ENCODE measurements around the gene STK32C. TPM values are rescaled to one million over a fixed set of nuclear protein-coding genes. Genes with fewer than 3 reads are reported as not detected.

STK32C gene
- total and polyA plus RNA-seq, 3 donors from 2014 or later = 33.9 to 49.0 (median 34.2) TPM

- intact Hi-C loops (cut with DNase I; ENCODE audit: low total_unique reads) = no loop called here
- Histone ChIP-seq H3K36me3 (ENCODE audit: low read depth, missing control alignments) (no peaks in the 10 kb centered on the region), H3K4me1 (no peaks in the 10 kb centered on the region), H3K4me3 (no peak overlapping the region), H3K27me3 (no peaks in the 10 kb centered on the region), H3K27ac (no peak overlapping the region), H3K9me3 (no peaks in the 10 kb centered on the region)
- TF ChIP-seq POLR2A (IDR thresholded peaks at IDR 0.05) = no peak
- no peak for TF ChIP-seq CTCF (IDR thresholded peaks at IDR 0.05)
- no peak for DNase-seq
- 91 to 92% methylated on average over 9 of the region's 9 CpGs for WGBS, 2 donors
These were observed 39.1 kb upstream of the STK32C start for GRCh38 chr10:132346806-132347205.

DNA sequence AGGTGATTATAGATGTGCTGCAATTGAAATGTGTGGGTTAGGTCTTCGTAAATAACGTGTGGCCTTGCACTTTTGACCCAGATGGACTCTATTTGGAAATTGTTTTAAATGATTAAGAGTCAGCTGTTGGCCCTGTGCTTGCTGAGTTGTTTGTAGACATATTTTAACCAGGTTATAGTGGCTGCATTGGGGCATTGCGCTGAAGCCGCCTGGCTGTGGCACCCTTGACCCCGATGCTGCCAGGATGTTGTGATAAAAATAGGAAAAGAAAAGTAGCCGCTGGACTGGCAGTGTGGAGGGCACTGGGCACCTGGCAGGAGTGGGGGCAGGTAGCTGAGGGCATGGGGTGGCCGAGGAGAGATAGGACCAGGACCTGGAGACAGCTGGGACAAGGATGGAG, 37.6 kb upstream of the STK32C start:
- WGBS, 2 donors = 92 to 97% methylated on average over 7 of the region's 7 CpGs
- no peaks in the 10 kb centered on the region for H3K27me3 ChIP-seq
- no peak overlapping the region for H3K27ac ChIP-seq
- H3K36me3 ChIP-seq (ENCODE audit: low read depth, missing control alignments) = no peaks in the 10 kb centered on the region
- no peaks in the 10 kb centered on the region for H3K9me3 ChIP-seq
- no peaks in the 10 kb centered on the region for H3K4me1 ChIP-seq
- intact Hi-C loops (cut with DNase I; ENCODE audit: low total_unique reads) = no loop called here
- TF ChIP-seq POLR2A (IDR thresholded peaks at IDR 0.05) (no peak), CTCF (IDR thresholded peaks at IDR 0.05) (no peak)
- no peak for DNase-seq
- no peak overlapping the region for H3K4me3 ChIP-seq

- DNase-seq = no peak
- no peak for TF ChIP-seq CTCF (IDR thresholded peaks at IDR 0.05)
- TF ChIP-seq POLR2A (IDR thresholded peaks at IDR 0.05) = no peak
- H3K27me3 ChIP-seq = no peaks in the 10 kb centered on the region
- 80 to 89% methylated on average over 6 of the region's 6 CpGs for WGBS, 2 donors
- H3K9me3 ChIP-seq = no peaks in the 10 kb centered on the region
- intact Hi-C loops (cut with DNase I; ENCODE audit: low total_unique reads) = no loop called here
- H3K4me1 ChIP-seq = no peaks in the 10 kb centered on the region
- H3K4me3 ChIP-seq = no peak overlapping the region
- H3K36me3 ChIP-seq (ENCODE audit: low read depth, missing control alignments) = no peaks in the 10 kb centered on the region
- no peak overlapping the region for H3K27ac ChIP-seq
These were observed 36.6 kb upstream of the STK32C start for GRCh38 chr10:132344386-132344785.

- whole genome bisulfite sequencing, 2 donors = 92 to 96% methylated on average over 7 of the region's 7 CpGs
- Histone ChIP-seq H3K27me3 (no peaks in the 10 kb centered on the region), H3K4me1 (no peaks in the 10 kb centered on the region), H3K4me3 (no peak overlapping the region), H3K36me3 (ENCODE audit: low read depth, missing control alignments) (no peaks in the 10 kb centered on the region), H3K27ac (no peak overlapping the region), H3K9me3 (no peaks in the 10 kb centered on the region)
- intact Hi-C loops (cut with DNase I; ENCODE audit: low total_unique reads) = no loop called here
- no peak for TF ChIP-seq POLR2A (IDR thresholded peaks at IDR 0.05)
- no peak for TF ChIP-seq CTCF (IDR thresholded peaks at IDR 0.05)
- DNase-seq = no peak
These were observed 34.8 kb upstream of the STK32C start for GRCh38 chr10:132342553-132342952.

DNA sequence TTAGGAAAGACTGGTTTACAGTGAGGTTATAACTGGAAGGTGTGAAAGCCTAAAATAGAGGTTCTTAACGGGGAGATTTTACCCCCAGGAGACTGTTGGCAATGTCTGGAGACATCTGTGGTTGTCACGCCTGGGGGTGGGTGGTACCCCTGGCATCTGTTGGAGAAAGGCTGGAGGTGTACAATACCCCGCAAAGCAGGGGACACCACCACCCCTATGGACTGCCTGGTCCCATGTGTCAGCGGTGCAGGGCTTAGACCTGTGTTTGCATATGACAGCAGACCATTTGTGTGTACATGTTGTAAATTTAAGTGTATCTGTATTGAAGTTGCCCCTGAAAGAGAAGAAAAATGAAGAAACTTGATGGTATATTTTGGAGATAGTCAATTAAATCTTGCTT, 34.0 kb upstream of the STK32C start:
- Histone ChIP-seq H3K9me3 (no peaks in the 10 kb centered on the region), H3K4me1 (peaks cover 4% of the 10 kb centered on the region), H3K4me3 (no peak overlapping the region), H3K36me3 (ENCODE audit: low read depth, missing control alignments) (no peaks in the 10 kb centered on the region), H3K27me3 (no peaks in the 10 kb centered on the region), H3K27ac (no peak overlapping the region)
- intact Hi-C loops (cut with DNase I; ENCODE audit: low total_unique reads) = no loop called here
- TF ChIP-seq CTCF (IDR thresholded peaks at IDR 0.05) = no peak
- TF ChIP-seq POLR2A (IDR thresholded peaks at IDR 0.05) = no peak
- 95 to 97% methylated on average over 4 of the region's 4 CpGs for WGBS, 2 donors
- no peak for DNase-seq

Data from testis (tissue), 3 donors.